ENCODE measurements around the gene CDC42EP2.

- TF ChIP-seq POLR2AphosphoS5 (IDR thresholded peaks at IDR 0.05; ENCODE audit: low read depth, low read length) (no peak), FOXM1 (IDR thresholded peaks at IDR 0.05; ENCODE audit: low read depth) (no peak), SIN3A (IDR thresholded peaks at IDR 0.05; ENCODE audit: borderline replicate concordance, low read depth, low read length) (no peak), RAD21 (IDR thresholded peaks at IDR 0.05; ENCODE audit: low read length) (no peak), EP300 (IDR thresholded peaks at IDR 0.05; ENCODE audit: borderline replicate concordance in 1 of 2, low read depth in 1 of 2, low read length in 1 of 2) (no peak), REST (IDR thresholded peaks at IDR 0.05; ENCODE audit: low read depth, low read length) (no peak), JUND (IDR thresholded peaks at IDR 0.05) (no peak), RFX5 (IDR thresholded peaks at IDR 0.05; ENCODE audit: low read length) (no peak), IRF3 (IDR thresholded peaks at IDR 0.05; ENCODE audit: low read depth, low read length) (no peak), PBX3 (IDR thresholded peaks at IDR 0.05) (no peak), SMC3 (IDR thresholded peaks at IDR 0.05; ENCODE audit: low read depth, low read length) (no peak)
- TF ChIP-seq, protein P1, sequence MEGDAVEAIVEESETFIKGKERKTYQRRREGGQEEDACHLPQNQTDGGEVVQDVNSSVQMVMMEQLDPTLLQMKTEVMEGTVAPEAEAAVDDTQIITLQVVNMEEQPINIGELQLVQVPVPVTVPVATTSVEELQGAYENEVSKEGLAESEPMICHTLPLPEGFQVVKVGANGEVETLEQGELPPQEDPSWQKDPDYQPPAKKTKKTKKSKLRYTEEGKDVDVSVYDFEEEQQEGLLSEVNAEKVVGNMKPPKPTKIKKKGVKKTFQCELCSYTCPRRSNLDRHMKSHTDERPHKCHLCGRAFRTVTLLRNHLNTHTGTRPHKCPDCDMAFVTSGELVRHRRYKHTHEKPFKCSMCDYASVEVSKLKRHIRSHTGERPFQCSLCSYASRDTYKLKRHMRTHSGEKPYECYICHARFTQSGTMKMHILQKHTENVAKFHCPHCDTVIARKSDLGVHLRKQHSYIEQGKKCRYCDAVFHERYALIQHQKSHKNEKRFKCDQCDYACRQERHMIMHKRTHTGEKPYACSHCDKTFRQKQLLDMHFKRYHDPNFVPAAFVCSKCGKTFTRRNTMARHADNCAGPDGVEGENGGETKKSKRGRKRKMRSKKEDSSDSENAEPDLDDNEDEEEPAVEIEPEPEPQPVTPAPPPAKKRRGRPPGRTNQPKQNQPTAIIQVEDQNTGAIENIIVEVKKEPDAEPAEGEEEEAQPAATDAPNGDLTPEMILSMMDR (IDR thresholded peaks at IDR 0.05) = no peak
- TF ChIP-seq, protein P2, sequence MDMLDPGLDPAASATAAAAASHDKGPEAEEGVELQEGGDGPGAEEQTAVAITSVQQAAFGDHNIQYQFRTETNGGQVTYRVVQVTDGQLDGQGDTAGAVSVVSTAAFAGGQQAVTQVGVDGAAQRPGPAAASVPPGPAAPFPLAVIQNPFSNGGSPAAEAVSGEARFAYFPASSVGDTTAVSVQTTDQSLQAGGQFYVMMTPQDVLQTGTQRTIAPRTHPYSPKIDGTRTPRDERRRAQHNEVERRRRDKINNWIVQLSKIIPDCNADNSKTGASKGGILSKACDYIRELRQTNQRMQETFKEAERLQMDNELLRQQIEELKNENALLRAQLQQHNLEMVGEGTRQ (IDR thresholded peaks at IDR 0.05; ENCODE audit: borderline replicate concordance, low read depth, low read length) = no peak
These were observed 24.1 kb upstream of the CDC42EP2 start for GRCh38 chr11:65290448-65291165.
